ENCODE data around the gene ANO9. TPM values are rescaled to one million over a fixed set of nuclear protein-coding genes. Genes with fewer than 3 reads are reported as not detected.
A peak's percentile ranks its signal among the peaks of the same experiment; 100 is the strongest.

Gene ANO9
- total and polyA plus RNA-seq, 2 experiments from 2014 or later: 9.0 to 10.2 TPM

GRCh38 chr11:368414-369335, 73.1 kb downstream of the ANO9 start:
- no peak for DNase-seq (ENCODE audit: low spot score)
- H3K9me2 ChIP-seq (ENCODE audit: insufficient read depth): no peaks in the 10 kb centered on the region
- H3K27ac ChIP-seq (ENCODE audit: low read depth): no peak overlapping the region
- H3K4me3 Mint-ChIP-seq: peak overlapping the region; percentile 89
- H3K4me3 ChIP-seq: peak overlapping the region; percentile 54
- no peak overlapping the region for H3K27ac Mint-ChIP-seq
- H3K27me3 Mint-ChIP-seq (ENCODE audit: insufficient read depth, low read depth, poor library complexity): peaks cover 20% of the 10 kb centered on the region
- no peak for TF ChIP-seq ETS1 (IDR thresholded peaks at IDR 0.05)
- TF ChIP-seq POLR2AphosphoS5 (IDR thresholded peaks at IDR 0.05; ENCODE audit: low read depth): no peak
- no peak for TF ChIP-seq ZNF114 (CRISPR knock-in tag; IDR thresholded peaks at IDR 0.05)
- no peak for TF ChIP-seq CREB1 (CRISPR knock-in tag; IDR thresholded peaks at IDR 0.05; ENCODE audit: low read depth)
- no peak for TF ChIP-seq EZH2 (IDR thresholded peaks at IDR 0.05; ENCODE audit: low read depth, unreplicated experiment)
- H3K4me2 ChIP-seq: peak overlapping the region; percentile 84
- H3K9me3 Mint-ChIP-seq: peaks cover 23% of the 10 kb centered on the region; the same call in 2 of the 3 replicates
- peaks cover 21% of the 10 kb centered on the region for H3K4me1 Mint-ChIP-seq
- peaks cover 21% of the 10 kb centered on the region for H3K36me3 Mint-ChIP-seq (ENCODE audit: low read depth)
- H2AFZ ChIP-seq: no peak overlapping the region; the same call in 1 of the 2 replicates
- no peaks in the 10 kb centered on the region; the same call in 1 of the 2 replicates for H3K36me3 ChIP-seq (ENCODE audit: insufficient read depth)
- peak; percentile 21 for ATAC-seq
- H4K20me1 ChIP-seq (replicated peaks; ENCODE audit: insufficient read depth): no peaks in the 10 kb centered on the region; the same call in 1 of the 2 replicates
- H3K27me3 ChIP-seq (ENCODE audit: insufficient read depth): no peaks in the 10 kb centered on the region
- H3K4me1 ChIP-seq (ENCODE audit: insufficient read depth): peaks cover 9% of the 10 kb centered on the region; the same call in 1 of the 2 replicates
- peaks cover 24% of the 10 kb centered on the region; the same call in 1 of the 2 replicates for H3F3A ChIP-seq (replicated peaks; ENCODE audit: low read depth)
- peaks cover 13% of the 10 kb centered on the region for H3K79me2 ChIP-seq (replicated peaks; ENCODE audit: insufficient read depth)

GRCh38 chr11:367956-368413, 73.8 kb downstream of the ANO9 start:
- Histone ChIP-seq H3F3A (replicated peaks; ENCODE audit: low read depth) (peaks cover 24% of the 10 kb centered on the region; the same call in 1 of the 2 replicates), H3K9me2 (ENCODE audit: insufficient read depth) (no peaks in the 10 kb centered on the region), H2AFZ (no peak overlapping the region), H3K4me3 (peak overlapping the region; percentile 54), H3K36me3 (ENCODE audit: insufficient read depth) (no peaks in the 10 kb centered on the region), H3K27ac (ENCODE audit: low read depth) (no peak overlapping the region), H3K79me2 (replicated peaks; ENCODE audit: insufficient read depth) (peaks cover 13% of the 10 kb centered on the region), H3K4me1 (ENCODE audit: insufficient read depth) (peaks cover 9% of the 10 kb centered on the region; the same call in 1 of the 2 replicates), H3K27me3 (ENCODE audit: insufficient read depth) (no peaks in the 10 kb centered on the region), H3K4me2 (peak overlapping the region; percentile 84), H4K20me1 (replicated peaks; ENCODE audit: insufficient read depth) (no peaks in the 10 kb centered on the region; the same call in 1 of the 2 replicates)
- no peak overlapping the region for H3K27ac Mint-ChIP-seq
- ATAC-seq: peak; percentile 2; the same call in 2 of the 3 replicates
- peaks cover 23% of the 10 kb centered on the region; the same call in 2 of the 3 replicates for H3K9me3 Mint-ChIP-seq
- peaks cover 21% of the 10 kb centered on the region for H3K4me1 Mint-ChIP-seq
- H3K36me3 Mint-ChIP-seq (ENCODE audit: low read depth): peaks cover 16% of the 10 kb centered on the region
- no peak for TF ChIP-seq ZNF462 (CRISPR knock-in tag; IDR thresholded peaks at IDR 0.05)
- no peak for TF ChIP-seq NANOG (IDR thresholded peaks at IDR 0.05; ENCODE audit: borderline replicate concordance)
- TF ChIP-seq, protein P1, sequence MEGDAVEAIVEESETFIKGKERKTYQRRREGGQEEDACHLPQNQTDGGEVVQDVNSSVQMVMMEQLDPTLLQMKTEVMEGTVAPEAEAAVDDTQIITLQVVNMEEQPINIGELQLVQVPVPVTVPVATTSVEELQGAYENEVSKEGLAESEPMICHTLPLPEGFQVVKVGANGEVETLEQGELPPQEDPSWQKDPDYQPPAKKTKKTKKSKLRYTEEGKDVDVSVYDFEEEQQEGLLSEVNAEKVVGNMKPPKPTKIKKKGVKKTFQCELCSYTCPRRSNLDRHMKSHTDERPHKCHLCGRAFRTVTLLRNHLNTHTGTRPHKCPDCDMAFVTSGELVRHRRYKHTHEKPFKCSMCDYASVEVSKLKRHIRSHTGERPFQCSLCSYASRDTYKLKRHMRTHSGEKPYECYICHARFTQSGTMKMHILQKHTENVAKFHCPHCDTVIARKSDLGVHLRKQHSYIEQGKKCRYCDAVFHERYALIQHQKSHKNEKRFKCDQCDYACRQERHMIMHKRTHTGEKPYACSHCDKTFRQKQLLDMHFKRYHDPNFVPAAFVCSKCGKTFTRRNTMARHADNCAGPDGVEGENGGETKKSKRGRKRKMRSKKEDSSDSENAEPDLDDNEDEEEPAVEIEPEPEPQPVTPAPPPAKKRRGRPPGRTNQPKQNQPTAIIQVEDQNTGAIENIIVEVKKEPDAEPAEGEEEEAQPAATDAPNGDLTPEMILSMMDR (conservative IDR thresholded peaks at IDR 0.05; ENCODE audit: low read depth in 2 of 2): no peak
- H3K4me3 Mint-ChIP-seq: peak overlapping the region; percentile 89
- DNase-seq (ENCODE audit: low spot score): peak; percentile 72
- peaks cover 20% of the 10 kb centered on the region for H3K27me3 Mint-ChIP-seq (ENCODE audit: insufficient read depth, low read depth, poor library complexity)
